Measurements from ENCODE around the gene TUBA8.

- no peak for TF ChIP-seq CTCF (IDR thresholded peaks at IDR 0.05; ENCODE audit: insufficient read depth, low read length)
- TF ChIP-seq POLR2AphosphoS5 (IDR thresholded peaks at IDR 0.05; ENCODE audit: low read depth), result no peak
- no peak for TF ChIP-seq GABPA (IDR thresholded peaks at IDR 0.05; ENCODE audit: low read depth)
Observed at GRCh38 chr22:18090286-18090685, 20.3 kb upstream of the TUBA8 start.
